IPS-18c (cell line): ENCODE measurements around the gene XPA.

Experiments used
- H3K4me3 ChIP-seq: 2 replicates; pipeline ENCODE4 v1.7.0; 2013; ENCODE audit warnings: low read depth, mild to moderate bottlenecking, low read length, moderate library complexity; ENCODE audit not compliant: insufficient read depth
- H3K9me3 ChIP-seq: one replicate; pipeline ENCODE4 v1.6.1; 2013; ENCODE audit warnings: mild to moderate bottlenecking, low read length, moderate library complexity; ENCODE audit not compliant: control insufficient read depth, insufficient read depth

XPA gene

GRCh38 chr9:97632248-97632984 is 64.7 kb downstream of the XPA start:
- peak overlapping the region; percentile 97 for H3K4me3 ChIP-seq
- H3K9me3 ChIP-seq, result no peaks in the 10 kb centered on the region

GRCh38 chr9:97630591-97630990 is 66.5 kb downstream of the XPA start:
- Histone ChIP-seq H3K4me3 (no peak overlapping the region), H3K9me3 (no peaks in the 10 kb centered on the region)

GRCh38 chr9:97629156-97629555 is 68.0 kb downstream of the XPA start:
- no peak overlapping the region for H3K4me3 ChIP-seq
- no peaks in the 10 kb centered on the region for H3K9me3 ChIP-seq

- Histone ChIP-seq H3K4me3 (no peak overlapping the region), H3K9me3 (no peaks in the 10 kb centered on the region)
Measured at GRCh38 chr9:97628668-97629067, 68.5 kb downstream of the XPA start.

GRCh38 chr9:97627624-97628023 is 69.5 kb downstream of the XPA start:
- Histone ChIP-seq H3K4me3 (no peak overlapping the region), H3K9me3 (no peaks in the 10 kb centered on the region)

GRCh38 chr9:97625620-97626019 is 71.5 kb downstream of the XPA start:
- H3K4me3 ChIP-seq, result no peak overlapping the region
- no peaks in the 10 kb centered on the region for H3K9me3 ChIP-seq
